GM21360 (cell line): ENCODE measurements around the gene ZNF175.

Experiments
- ATAC-seq: cut with Tn5 transposase; IDR thresholded peaks from one replicate; pipeline ENCODE4 v1.9.1; 2021; ENCODE audit warnings: mild to moderate bottlenecking, moderate library complexity; ENCODE audit not compliant: unreplicated experiment

Gene ZNF175

DNA sequence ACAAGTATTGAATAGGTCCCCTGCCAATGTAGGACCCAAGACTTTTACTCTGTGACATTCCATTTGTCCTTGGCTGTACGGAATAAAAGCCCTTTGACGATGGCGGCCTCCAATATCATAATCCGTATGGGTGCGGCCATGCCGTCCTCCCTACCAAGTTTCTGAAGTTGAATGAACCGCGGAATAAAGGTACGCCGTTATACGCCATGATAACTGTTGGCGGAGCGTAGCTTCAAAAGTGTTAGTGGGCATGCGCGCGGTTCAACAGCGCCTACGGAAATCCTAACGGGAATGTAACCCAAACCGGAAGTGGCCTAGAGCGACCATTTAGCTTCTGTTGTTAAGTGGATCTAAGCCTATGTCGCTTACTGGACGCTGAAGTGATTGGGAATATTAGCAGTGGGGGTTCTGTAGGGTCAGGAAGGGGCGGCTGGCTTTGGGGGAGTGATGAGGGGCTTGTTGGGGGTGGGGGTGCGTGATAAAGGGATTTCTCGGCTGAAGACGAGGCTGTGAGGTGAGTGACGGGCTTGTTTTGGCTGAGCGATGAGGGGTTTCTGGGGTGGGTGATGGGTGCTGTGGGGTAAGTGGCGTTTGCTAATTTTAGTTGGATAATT is at the start of gene ZNF175:
Gene ZNF175, plus strand, starts transcription at position 322 of the 614 bp plus-strand sequence. CDS start 2,047 bp downstream, outside the sequence.
- peak; percentile 83 for ATAC-seq

GRCh38 chr19:51521357-51521756 is 49.7 kb upstream of the ZNF175 start:
- no peak for ATAC-seq

DNA sequence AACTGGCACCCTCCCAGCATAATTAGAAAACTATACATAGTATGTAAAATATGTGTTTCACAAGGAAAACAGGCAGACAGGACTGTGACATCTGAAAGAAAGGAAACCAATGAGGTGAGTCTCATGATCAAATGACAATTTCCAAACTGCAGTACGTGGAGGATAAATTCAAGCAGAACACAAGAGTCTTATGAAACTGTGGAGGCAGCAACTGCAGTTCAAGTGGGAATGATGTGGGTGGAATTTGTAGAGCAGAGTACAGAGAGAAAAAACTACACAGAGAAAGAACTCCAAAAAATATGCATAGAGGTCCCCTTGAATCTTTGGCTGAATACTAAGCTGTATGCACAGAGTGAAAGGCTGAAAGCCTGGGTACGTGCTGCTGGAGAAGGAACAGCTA is 49.3 kb upstream of the ZNF175 start:
- no peak for ATAC-seq

DNA sequence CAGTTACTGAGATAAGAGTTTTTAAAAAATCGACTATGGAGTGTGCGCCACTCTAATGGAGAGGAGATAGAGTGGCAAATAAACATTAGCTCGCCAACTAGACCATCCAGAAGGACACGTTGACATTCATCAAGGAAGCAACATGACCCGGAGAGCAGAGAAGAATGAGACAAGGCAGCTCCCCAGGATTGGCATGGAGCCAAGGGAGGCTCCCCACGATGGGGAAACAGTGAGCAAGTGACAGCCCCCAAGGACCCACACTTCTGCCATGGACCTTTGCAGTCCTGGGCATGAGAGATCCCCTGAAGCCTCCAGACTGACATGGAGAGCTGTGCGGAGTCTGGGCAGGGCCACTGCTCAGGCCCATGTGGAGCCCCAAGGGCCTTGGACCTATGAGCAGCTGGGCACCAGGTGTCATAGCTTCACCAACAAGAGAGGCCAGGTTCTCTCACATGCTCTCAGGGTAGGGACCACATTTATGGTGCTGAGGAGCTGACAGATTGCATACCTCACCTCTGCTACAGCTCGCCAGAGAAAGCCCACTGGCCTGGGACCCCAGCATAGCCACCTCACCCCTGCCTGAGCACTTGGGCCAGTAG is 46.3 kb upstream of the ZNF175 start:
- ATAC-seq, result no peak

GRCh38 chr19:51525651-51526050 is 45.4 kb upstream of the ZNF175 start:
- ATAC-seq, result no peak

DNA sequence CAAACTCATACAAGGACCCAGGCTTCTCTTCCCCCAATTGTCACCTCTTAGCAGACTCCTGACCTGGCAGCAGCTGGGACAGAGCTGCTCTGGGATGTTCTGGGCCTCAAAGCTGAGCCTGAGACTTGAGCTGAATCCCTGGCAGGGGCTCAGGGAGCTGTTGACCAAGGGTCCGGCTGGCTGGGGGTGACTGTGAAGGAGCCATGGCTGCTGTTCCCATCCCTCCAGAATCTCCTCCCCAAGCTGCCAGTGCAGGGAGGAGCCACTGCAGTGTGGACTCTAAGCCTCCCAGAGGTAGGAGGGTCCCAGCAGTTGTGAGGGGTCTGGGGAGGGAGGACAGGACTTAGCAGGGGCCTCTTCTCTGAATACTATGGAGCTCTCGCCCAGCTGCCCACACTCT is 41.8 kb upstream of the ZNF175 start:
- no peak for ATAC-seq

- ATAC-seq, result no peak
Observed at GRCh38 chr19:51530616-51531015, 40.5 kb upstream of the ZNF175 start.

DNA sequence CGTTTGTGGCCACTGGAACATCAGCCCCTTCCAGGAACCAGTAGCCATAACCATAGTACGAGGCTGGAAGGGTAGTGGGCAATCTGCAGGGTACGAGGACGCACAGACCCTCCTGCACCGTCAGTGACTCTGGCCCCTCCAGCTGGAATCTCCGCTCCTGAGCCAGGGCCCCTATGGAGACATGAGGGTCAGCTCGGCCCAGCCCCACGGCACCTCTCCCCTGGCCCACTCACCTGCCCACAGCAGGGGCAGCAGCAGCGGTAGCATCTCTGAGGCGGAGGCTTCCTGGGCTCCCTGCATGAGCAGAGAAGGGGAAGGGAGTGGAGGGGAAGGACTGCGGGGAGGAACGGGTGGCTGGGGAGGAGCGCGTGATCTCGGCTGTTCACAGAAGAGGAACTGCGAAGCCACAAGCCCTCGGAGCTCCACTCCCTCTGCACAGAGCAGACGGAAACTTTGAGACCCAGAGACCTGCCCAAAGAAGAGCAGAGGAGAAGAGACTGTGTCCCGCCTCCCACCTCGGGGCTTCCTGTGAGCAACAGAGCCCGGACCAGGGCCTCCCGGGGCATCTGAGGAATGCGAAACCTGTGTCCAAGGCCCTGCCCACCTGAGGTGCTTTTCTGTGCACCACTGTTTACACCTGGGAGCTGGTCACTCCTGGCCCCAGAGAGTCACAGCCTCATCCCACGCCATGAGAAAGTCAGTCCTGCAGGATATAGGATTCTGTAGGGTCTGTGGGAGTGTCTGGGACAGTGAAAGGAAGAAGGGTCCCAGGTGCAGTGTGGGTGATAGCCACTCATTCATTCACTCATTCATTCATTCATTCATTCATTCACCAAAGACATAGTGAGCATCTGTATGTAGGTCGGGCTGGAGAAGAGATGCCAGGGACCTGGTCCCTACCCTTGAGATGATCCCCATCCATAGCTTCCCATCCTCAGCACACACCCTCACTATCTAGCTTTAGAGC is 39.5 kb upstream of the ZNF175 start, which contains the start of gene SIGLEC6:
Gene SIGLEC6, minus strand, starts transcription at position 322 of the 967 bp plus-strand sequence. Its CDS starts 22 bp downstream, at position 300.
- no peak for ATAC-seq

- no peak for ATAC-seq
Observed at GRCh38 chr19:51535535-51535934, 35.5 kb upstream of the ZNF175 start.

DNA sequence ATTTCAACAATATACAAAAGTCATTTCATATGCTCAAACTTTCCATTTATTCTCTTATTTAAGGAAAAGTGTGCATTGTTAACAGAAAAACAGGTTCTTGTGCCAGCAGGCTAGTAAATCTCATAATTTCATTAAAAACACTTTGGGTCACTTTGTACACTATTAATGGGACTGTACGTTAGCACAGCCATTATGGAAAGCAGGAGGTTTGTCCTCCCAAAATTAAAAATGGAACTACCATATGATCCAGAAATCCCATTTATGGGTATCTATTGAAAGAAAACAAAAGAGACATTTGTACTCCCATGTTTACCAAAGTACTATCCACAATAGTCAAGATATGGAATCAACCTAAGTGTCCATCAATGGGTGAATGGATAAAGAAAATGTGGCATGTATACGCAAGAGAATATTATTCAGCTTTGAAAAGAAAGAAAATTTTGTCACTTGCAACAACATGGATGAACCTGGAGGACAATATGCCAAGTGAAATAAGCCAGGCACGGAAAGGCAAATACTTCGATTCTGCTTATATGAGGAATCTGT is 31.2 kb upstream of the ZNF175 start:
- no peak for ATAC-seq

- no peak for ATAC-seq
Observed at GRCh38 chr19:51541458-51542357, 29.4 kb upstream of the ZNF175 start.

GRCh38 chr19:51542699-51543098 is 28.4 kb upstream of the ZNF175 start:
- no peak for ATAC-seq

GRCh38 chr19:51544038-51544437 is 27.0 kb upstream of the ZNF175 start:
- ATAC-seq, result no peak

DNA sequence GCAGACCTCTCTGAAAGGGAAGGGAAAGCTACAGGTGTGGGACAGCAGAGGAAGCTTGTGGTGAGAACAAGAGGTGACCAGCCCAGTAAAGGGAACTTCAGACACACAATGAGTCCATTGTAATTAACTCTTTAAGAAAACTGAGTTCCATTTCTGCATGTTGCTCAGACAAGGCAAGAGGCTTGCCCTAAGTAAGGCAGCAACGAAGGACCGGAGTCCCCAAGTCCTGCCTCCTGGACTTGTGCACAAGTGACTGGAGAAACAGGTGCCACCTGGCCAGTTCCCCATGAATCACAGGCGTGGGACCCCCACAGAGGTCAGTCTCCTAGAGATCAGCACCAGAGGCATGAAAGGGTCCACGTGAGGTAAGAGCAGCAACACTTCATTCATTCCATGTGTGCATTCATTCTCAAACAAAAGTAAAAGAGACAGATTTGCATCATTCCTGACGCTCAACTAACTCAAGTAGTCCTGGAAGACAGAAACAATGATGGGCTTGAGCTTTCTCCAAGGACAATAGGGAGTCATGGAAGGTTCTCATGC is 24.9 kb upstream of the ZNF175 start:
- ATAC-seq, result no peak

DNA sequence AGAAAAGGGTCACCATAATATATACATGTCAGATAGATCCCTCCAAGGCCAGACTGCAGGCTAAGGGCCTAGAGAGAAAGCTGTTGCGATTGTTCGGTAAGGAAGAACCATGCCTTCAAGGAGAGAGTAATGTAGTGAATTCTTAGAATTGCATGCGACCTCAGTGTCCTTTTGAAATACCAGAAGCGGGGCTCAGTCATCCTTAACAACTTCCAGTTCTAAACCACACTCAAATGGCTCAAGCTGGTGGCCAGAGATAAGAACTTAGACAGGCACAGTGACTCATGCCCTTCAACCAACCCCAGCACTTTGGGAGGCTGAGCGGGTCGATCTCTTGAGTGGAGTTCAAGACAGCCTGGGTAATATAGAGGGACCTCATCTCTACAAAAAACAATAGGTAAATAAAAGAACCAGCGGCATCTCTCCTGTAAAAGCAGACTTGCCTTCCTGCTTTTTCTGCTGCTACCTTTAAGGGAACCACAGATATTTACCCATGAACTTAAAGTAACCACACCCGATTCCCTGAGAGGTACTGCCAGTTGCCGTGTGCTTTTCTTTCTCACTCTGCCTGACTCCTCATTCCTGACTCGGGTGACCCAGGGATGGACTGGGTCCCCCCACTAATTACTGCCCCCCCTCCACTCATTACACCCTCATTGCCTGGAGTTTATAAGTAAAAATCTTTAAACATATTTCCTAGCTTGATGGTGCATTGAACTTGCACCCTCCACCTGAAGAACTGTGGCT is 24.3 kb upstream of the ZNF175 start:
- ATAC-seq, result no peak

DNA sequence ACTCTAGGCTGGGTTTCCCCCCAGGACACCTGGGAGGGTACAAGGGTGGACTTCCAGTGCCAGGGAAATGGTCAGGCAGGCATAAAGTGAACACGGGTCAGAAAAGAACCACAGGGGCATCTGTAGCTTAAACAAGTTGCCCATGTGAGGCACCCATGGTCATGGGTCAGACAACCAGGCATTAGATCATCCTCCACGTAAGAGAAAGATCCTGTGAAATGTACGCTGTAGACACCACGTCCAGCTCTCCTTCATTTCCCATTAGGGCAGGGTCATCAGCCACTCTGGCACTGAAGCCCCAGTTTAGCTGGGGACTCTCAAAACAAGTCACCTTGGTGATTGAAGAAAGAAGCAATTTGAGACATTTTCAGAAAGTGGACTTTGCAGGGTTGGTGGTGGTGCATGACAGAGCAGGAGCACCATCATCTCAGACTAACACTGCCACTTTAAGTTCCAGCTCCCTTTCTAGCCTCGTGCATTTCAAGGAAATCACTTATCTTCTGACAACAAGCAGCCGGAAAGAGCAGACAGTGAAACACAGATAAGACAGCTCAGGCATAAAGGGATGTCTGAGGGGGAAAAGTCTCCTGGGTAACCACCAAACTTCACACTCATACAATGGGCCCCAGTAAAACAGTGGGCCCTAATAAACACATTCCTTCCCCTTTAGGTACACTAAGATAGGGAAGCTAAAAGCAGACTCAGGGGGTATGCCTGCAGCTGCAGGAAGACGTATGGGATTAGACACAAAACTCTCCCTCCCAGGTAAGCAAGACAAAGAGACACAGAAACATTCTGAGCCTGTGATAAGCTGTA is 23.5 kb upstream of the ZNF175 start:
- ATAC-seq, result no peak

DNA sequence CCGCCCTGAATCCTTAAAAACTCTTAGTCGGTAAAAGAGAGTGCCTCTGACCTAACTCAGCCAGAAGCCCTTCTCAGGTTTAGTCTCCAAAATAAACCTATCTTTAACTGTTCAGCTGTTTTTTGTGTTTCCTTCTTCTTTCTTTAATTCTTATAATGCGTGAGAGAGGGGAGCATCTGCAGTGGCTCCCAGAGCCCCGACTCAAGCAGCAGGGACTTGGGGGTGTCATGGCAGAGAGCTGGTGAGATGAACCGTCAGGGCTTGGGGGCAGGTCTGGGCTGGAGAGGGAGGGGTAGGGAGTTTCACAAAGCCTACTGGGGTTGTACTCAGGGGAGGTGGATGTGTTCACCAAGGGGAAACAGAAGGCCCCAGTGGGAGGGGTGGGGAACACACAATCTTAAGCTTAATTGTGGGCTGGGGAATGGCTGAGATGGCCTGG is 22.9 kb upstream of the ZNF175 start:
- no peak for ATAC-seq

GRCh38 chr19:51548891-51549305 is 22.2 kb upstream of the ZNF175 start:
- ATAC-seq, result no peak
